Esophagus muscularis mucosa (tissue), 4 donors: ENCODE data around the gene SARNP. TPM values are rescaled to one million over a fixed set of nuclear protein-coding genes. Genes with fewer than 3 reads are reported as not detected.

Source experiments
- DNase-seq: peaks from one replicate; pipeline ENCODE4 v3.0.0-alpha.2; 2017; ENCODE audit errors: extremely low spot score
- H3K27ac ChIP-seq, 4 donors: fragments of 200-600 bp; sonication (generic); replicated peaks in 1 of 4; 1 replicate in 3 of 4; 2 replicates in 1 of 4; pipeline ENCODE4 v1.5.1; 2016 to 2019; ENCODE audit warnings: mild to moderate bottlenecking in 1 of 4
- H3K27me3 ChIP-seq, 4 donors: fragments of 200-600 bp; sonication (generic); one replicate each; pipeline versions ENCODE4 v1.5.1 to v1.6.0; 2016 to 2019
- H3K36me3 ChIP-seq, 4 donors: fragments of 200-600 bp; sonication (generic); one replicate each; pipeline ENCODE4 v1.5.1; 2016 to 2019
- H3K4me1 ChIP-seq, 4 donors: fragments of 200-600 bp; sonication (generic); one replicate each; pipeline ENCODE4 v1.5.1; 2016 to 2019
- H3K4me3 ChIP-seq, 4 donors: fragments of 200-600 bp; sonication (generic); 1 replicate in 2 of 4; 2 replicates in 2 of 4; pipeline ENCODE4 v1.5.1; 2016 to 2019; ENCODE audit warnings: mild to moderate bottlenecking in 4 of 4, moderate library complexity in 1 of 4
- H3K9me3 ChIP-seq, 4 donors: fragments of 200-600 bp; sonication (generic); 1 replicate in 3 of 4; 2 replicates in 1 of 4; pipeline ENCODE4 v1.5.1; 2016 to 2019
- CTCF ChIP-seq, 3 experiments: fragments of 200-600 bp in 2 of 3; fragments of 450-650 bp in 1 of 3; sonication (generic) in 2 of 3; IDR thresholded peaks; one replicate each; pipeline ENCODE4 v1.5.1; 2017 to 2019; ENCODE audit warnings: antibody characterized with exemption in 3 of 3, mild to moderate bottlenecking in 2 of 3, moderate library complexity in 1 of 3
- EP300 ChIP-seq: sonication (generic); formaldehyde crosslinking; IDR thresholded peaks from one replicate; pipeline ENCODE4 v1.6.1; 2017; ENCODE audit warnings: antibody characterized with exemption
- POLR2A ChIP-seq: fragments of 450-650 bp; IDR thresholded peaks from one replicate; pipeline ENCODE4 v1.6.1; 2017; ENCODE audit warnings: antibody characterized with exemption, moderate library complexity, mild to moderate bottlenecking, low read depth
- POLR2AphosphoS5 ChIP-seq, 2 donors: sonication (generic); formaldehyde crosslinking; IDR thresholded peaks; one replicate each; pipeline ENCODE4 v1.6.1; 2017; ENCODE audit warnings: antibody characterized with exemption in 2 of 2
- WGBS: methylation state at CpG from one replicate; pipeline ENCODE4 v1.1.5; 2018; 5-methylcytosine and 5-hydroxymethylcytosine counted together
- intact Hi-C: fragments of 100-400 bp; cut with DNase I; formaldehyde crosslinking; loops from one replicate; pipeline ENCODE4 v1.15.1; 2023
- small RNA-seq, 3 donors: library from RNA; depleted of rRNA; stranded (forward); fragments of <200 nt; gene quantifications; one replicate each; pipeline ENCODE3, GENCODE V24; 2016
- total RNA-seq, 4 donors: library from RNA; depleted of rRNA; stranded (reverse); fragments of >200 nt; gene quantifications; one replicate each; pipeline versions ENCODE4 v1.1.0 to v1.2.1, GENCODE V29; 2016

Gene SARNP
- total RNA-seq, 4 donors from 2014 or later, result 57.7 to 78.0 (median 70.1) TPM

DNA sequence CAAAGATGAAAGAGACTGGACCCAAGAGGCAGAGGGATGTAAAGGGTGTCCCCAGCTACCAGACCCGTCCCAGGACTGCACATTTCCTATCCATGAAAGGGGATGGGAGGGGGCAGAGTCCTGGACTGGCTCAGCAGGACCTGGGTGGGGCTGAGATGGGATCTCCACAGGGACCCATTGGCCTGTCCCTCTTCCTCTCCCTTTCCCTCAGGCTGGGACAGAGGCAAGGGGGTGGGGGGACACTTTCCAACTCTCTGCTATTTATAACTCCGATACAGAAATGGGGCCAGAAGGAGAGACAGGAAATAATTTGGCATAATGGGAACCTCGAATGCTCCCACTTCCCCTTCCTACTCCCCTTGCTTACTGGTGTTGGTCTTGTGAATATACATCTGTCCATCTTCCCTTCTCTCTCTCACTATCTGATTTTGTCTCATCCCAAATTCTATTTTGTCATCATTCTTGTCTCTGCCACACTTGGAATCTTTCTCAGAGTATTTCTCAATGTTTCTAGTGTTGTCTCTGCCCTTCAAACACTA is 108.8 kb downstream of the SARNP start:
- H3K4me3 ChIP-seq, result peak overlapping the region; percentile 71 to 86 (median 74)
- no peaks in the 10 kb centered on the region for H3K27me3 ChIP-seq
- WGBS, result 4% methylated on average over 3 of the region's 3 CpGs
- H3K27ac ChIP-seq, result peak overlapping the region; percentile 89 to 100 (median 96)
- TF ChIP-seq POLR2AphosphoS5 (IDR thresholded peaks at IDR 0.05) (peak; percentile 46 to 64), CTCF (IDR thresholded peaks at IDR 0.05) (no peak)
- peaks cover 33 to 90% (median 83%) of the 10 kb centered on the region in 4 donors for H3K4me1 ChIP-seq
- no peak for DNase-seq
- no peaks in the 10 kb centered on the region for H3K36me3 ChIP-seq
- H3K9me3 ChIP-seq, result no peaks in the 10 kb centered on the region
- intact Hi-C loops, result no loop called here

DNA sequence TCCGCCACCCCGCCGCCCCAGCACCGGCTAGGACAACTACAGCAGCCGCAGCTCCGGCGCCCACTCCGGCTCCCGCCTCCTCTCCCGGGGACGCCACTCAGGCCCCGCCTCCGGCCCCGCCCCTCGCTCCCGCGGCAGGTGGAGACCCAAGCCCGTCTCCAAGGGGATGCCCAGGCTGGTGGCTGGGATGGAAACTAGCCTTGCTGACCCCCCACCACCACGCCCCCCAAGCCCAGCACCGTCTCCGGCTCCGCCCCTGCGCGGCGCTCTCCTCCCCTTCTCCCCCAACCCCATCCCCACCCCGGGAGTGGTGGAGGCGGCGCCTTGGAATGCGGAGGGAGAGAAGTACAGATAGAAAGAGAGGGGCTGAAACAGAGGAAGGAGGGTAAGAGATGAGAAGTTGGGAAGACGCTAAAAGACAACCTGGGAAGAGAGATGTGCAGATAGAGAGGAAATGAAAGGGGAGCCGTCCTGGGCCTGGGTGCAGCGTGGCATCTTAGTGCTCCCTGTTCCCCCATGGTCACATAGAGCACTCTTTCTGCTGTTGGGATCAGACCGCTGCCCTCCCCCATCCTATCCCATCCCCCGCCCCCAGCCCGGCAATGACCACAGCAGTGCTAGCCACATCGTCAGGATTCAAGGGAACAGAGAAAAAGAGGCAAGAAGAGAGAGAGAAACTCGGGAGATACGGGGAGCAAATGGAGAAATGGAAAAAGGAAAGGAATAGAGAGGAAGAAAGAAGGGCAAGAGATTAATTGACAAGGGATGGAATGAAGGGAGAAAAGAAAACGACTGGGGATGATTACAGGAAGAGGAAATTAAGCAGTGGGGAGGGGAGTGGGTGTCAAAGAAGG is 109.5 kb downstream of the SARNP start, which contains the start of gene ITGA7:
ITGA7 (minus strand) TSS at position 64 of the 854 bp plus-strand sequence. CDS start 222 bp downstream, outside the sequence.
- peak within 1 kb of the TSS; percentile 89 to 100 (median 96) for H3K27ac ChIP-seq
- no peaks in the 10 kb centered on the region for H3K9me3 ChIP-seq
- TF ChIP-seq EP300, result no peak
- TF ChIP-seq POLR2A, result no peak
- TF ChIP-seq POLR2AphosphoS5 (IDR thresholded peaks at IDR 0.05), result peak; percentile 79 to 91
- 1% methylated on average over 27 of the region's 39 CpGs for WGBS
- H3K4me3 ChIP-seq, result peak within 1 kb of the TSS; percentile 71 to 86 (median 74)
- no peaks in the 10 kb centered on the region for H3K36me3 ChIP-seq
- peaks cover 26 to 90% (median 83%) of the 10 kb centered on the region in 4 donors for H3K4me1 ChIP-seq
- no peak for DNase-seq
- intact Hi-C loops, result no loop called here
- no peaks in the 10 kb centered on the region for H3K27me3 ChIP-seq

Small RNA genes lying within 50 kb of the gene (small RNA-seq; reads per million reads assigned to genes)
- gene AC009779.1 (0 reads per million in 3 donors), gene RF00017 (0 reads per million in 3 donors)

Other genes with a start within 250 kb of the SARNP start
- not detected for gene OR2AP1, start 245.3 kb downstream of the SARNP start, total RNA-seq
- gene OR10P1, start 180.8 kb downstream of the SARNP start, total RNA-seq, result not detected
- gene ITGA7, start 109.8 kb downstream of the SARNP start, total RNA-seq, result 100 to 1,000 TPM; 155 to 245 (median 218) TPM
- gene BLOC1S1, start 101.7 kb downstream of the SARNP start, total RNA-seq, result 100 to 1,000 TPM; 159 to 253 (median 196) TPM
- gene RDH5, start 97.3 kb downstream of the SARNP start, total RNA-seq, result 10 to 100 TPM; 13.8 to 23.0 (median 17.2) TPM
- 1,000 to 10,000 TPM in 1 of 4 donors, 100 to 1,000 TPM in 3; 742 to 1,177 (median 845) TPM for gene CD63, start 88.7 kb downstream of the SARNP start, total RNA-seq
- gene GDF11, start 74.6 kb downstream of the SARNP start, total RNA-seq, result 1 to 10 TPM; 1.7 to 9.0 (median 4.9) TPM
- gene ORMDL2, start 317 bp upstream of the SARNP start, total RNA-seq, result 10 to 100 TPM in 2 of 4 donors, 1 to 10 TPM in 2; 8.3 to 15.7 (median 11.8) TPM
- 10 to 100 TPM; 23.7 to 33.7 (median 30.0) TPM for gene DNAJC14, start 11.9 kb upstream of the SARNP start, total RNA-seq
- 10 to 100 TPM in 2 of 4 donors, 1 to 10 TPM in 2; 5.5 to 17.4 (median 8.5) TPM for gene MMP19, start 25.2 kb upstream of the SARNP start, total RNA-seq
- 10 to 100 TPM; 24.2 to 29.5 (median 26.7) TPM for gene PYM1, start 110.2 kb upstream of the SARNP start, total RNA-seq
- 10 to 100 TPM; 18.7 to 39.7 (median 24.7) TPM for gene DGKA, start 113.4 kb upstream of the SARNP start, total RNA-seq
- 1 to 10 TPM in 1 of 4 donors, under 1 TPM in 1, not detected in 2; 0.66 to 2.2 TPM for gene PMEL, start 148.3 kb upstream of the SARNP start, total RNA-seq
- 10 to 100 TPM; 35.3 to 84.9 (median 57.1) TPM for gene CDK2, start 149.1 kb upstream of the SARNP start, total RNA-seq
- gene RAB5B, start 156.4 kb upstream of the SARNP start, total RNA-seq, result 100 to 1,000 TPM; 116 to 189 (median 138) TPM
- gene SUOX, start 179.6 kb upstream of the SARNP start, total RNA-seq, result 10 to 100 TPM; 18.3 to 29.0 (median 25.3) TPM
- 10 to 100 TPM in 2 of 4 donors, 1 to 10 TPM in 2; 6.2 to 20.4 (median 9.7) TPM for gene IKZF4, start 203.3 kb upstream of the SARNP start, total RNA-seq
- gene RPS26, start 224.2 kb upstream of the SARNP start, total RNA-seq, result 1,000 to 10,000 TPM in 1 of 4 donors, 100 to 1,000 TPM in 3; 104 to 1,982 (median 577) TPM